ENCODE measurements around the gene SFTPB. TPM values are rescaled to one million over a fixed set of nuclear protein-coding genes. Genes with fewer than 3 reads are reported as not detected.

SFTPB gene
- total RNA-seq, 1 donor = not detected

- DNase-seq (ENCODE audit: insufficient read length, low spot score, missing footprints) = no peak
- H3K27me3 ChIP-seq (ENCODE audit: insufficient read depth, low read length) = no peaks in the 10 kb centered on the region
- peaks cover 82% of the 10 kb centered on the region for H3K36me3 ChIP-seq (ENCODE audit: insufficient read depth, low read length)
- no peak overlapping the region for H2AFZ ChIP-seq (ENCODE audit: low read length)
- no peaks in the 10 kb centered on the region for H4K20me1 ChIP-seq (ENCODE audit: insufficient read depth, low read length)
- no peaks in the 10 kb centered on the region for H3K79me2 ChIP-seq (ENCODE audit: insufficient read depth, low read length)
- TF ChIP-seq, protein P1, sequence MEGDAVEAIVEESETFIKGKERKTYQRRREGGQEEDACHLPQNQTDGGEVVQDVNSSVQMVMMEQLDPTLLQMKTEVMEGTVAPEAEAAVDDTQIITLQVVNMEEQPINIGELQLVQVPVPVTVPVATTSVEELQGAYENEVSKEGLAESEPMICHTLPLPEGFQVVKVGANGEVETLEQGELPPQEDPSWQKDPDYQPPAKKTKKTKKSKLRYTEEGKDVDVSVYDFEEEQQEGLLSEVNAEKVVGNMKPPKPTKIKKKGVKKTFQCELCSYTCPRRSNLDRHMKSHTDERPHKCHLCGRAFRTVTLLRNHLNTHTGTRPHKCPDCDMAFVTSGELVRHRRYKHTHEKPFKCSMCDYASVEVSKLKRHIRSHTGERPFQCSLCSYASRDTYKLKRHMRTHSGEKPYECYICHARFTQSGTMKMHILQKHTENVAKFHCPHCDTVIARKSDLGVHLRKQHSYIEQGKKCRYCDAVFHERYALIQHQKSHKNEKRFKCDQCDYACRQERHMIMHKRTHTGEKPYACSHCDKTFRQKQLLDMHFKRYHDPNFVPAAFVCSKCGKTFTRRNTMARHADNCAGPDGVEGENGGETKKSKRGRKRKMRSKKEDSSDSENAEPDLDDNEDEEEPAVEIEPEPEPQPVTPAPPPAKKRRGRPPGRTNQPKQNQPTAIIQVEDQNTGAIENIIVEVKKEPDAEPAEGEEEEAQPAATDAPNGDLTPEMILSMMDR (IDR thresholded peaks at IDR 0.05; ENCODE audit: extremely low read depth, low read depth, low read length) = no peak
- no peak overlapping the region for H3K4me2 ChIP-seq (ENCODE audit: insufficient read depth, low read length)
- no peak overlapping the region for H3K27ac ChIP-seq (ENCODE audit: low read depth, low read length)
- peaks cover 20% of the 10 kb centered on the region for H3K4me1 ChIP-seq (ENCODE audit: insufficient read depth, low read length)
- H3K4me3 ChIP-seq (ENCODE audit: insufficient read depth, low read length) = no peak overlapping the region
- no peaks in the 10 kb centered on the region for H3K9me3 ChIP-seq (ENCODE audit: low read depth, low read length)
These were observed 21.8 kb downstream of the SFTPB start for GRCh38 chr2:85646166-85646565.

- Histone ChIP-seq H3K27ac (ENCODE audit: low read depth, low read length) (no peak overlapping the region), H3K4me3 (ENCODE audit: insufficient read depth, low read length) (no peak overlapping the region), H3K36me3 (ENCODE audit: insufficient read depth, low read length) (peaks cover 85% of the 10 kb centered on the region), H3K4me2 (ENCODE audit: insufficient read depth, low read length) (no peak overlapping the region), H3K4me1 (ENCODE audit: insufficient read depth, low read length) (peaks cover 17% of the 10 kb centered on the region), H2AFZ (ENCODE audit: low read length) (no peak overlapping the region), H4K20me1 (ENCODE audit: insufficient read depth, low read length) (no peaks in the 10 kb centered on the region), H3K9me3 (ENCODE audit: low read depth, low read length) (no peaks in the 10 kb centered on the region), H3K79me2 (ENCODE audit: insufficient read depth, low read length) (no peaks in the 10 kb centered on the region), H3K27me3 (ENCODE audit: insufficient read depth, low read length) (no peaks in the 10 kb centered on the region)
- TF ChIP-seq, protein P1 (IDR thresholded peaks at IDR 0.05; ENCODE audit: extremely low read depth, low read depth, low read length) = no peak
- DNase-seq (ENCODE audit: insufficient read length, low spot score, missing footprints) = no peak
These were observed 23.1 kb downstream of the SFTPB start for GRCh38 chr2:85644909-85645308.

- no peak overlapping the region for H3K4me2 ChIP-seq (ENCODE audit: insufficient read depth, low read length)
- TF ChIP-seq, protein P1 (IDR thresholded peaks at IDR 0.05; ENCODE audit: extremely low read depth, low read depth, low read length) = no peak
These were observed 25.3 kb downstream of the SFTPB start for GRCh38 chr2:85642725-85643124.

GRCh38 chr2:85635636-85636035 lies 32.4 kb downstream of the SFTPB start:
- Histone ChIP-seq H3K36me3 (ENCODE audit: insufficient read depth, low read length) (peaks cover 79% of the 10 kb centered on the region), H3K79me2 (ENCODE audit: insufficient read depth, low read length) (peaks cover 19% of the 10 kb centered on the region)

More at GRCh38 chr2:85642725-85643124, 25.3 kb downstream of the SFTPB start:
- no peaks in the 10 kb centered on the region for H4K20me1 ChIP-seq (ENCODE audit: insufficient read depth, low read length)
- H3K9me3 ChIP-seq (ENCODE audit: low read depth, low read length) = no peaks in the 10 kb centered on the region
- peaks cover 88% of the 10 kb centered on the region for H3K36me3 ChIP-seq (ENCODE audit: insufficient read depth, low read length)
- DNase-seq (ENCODE audit: insufficient read length, low spot score, missing footprints) = no peak
- H3K79me2 ChIP-seq (ENCODE audit: insufficient read depth, low read length) = peaks cover 3% of the 10 kb centered on the region
- H3K4me1 ChIP-seq (ENCODE audit: insufficient read depth, low read length) = no peaks in the 10 kb centered on the region
- no peak overlapping the region for H2AFZ ChIP-seq (ENCODE audit: low read length)
- no peak overlapping the region for H3K27ac ChIP-seq (ENCODE audit: low read depth, low read length)
- no peak overlapping the region for H3K4me3 ChIP-seq (ENCODE audit: insufficient read depth, low read length)
- no peaks in the 10 kb centered on the region for H3K27me3 ChIP-seq (ENCODE audit: insufficient read depth, low read length)

More at GRCh38 chr2:85635636-85636035, 32.4 kb downstream of the SFTPB start:
- H3K4me3 ChIP-seq (ENCODE audit: insufficient read depth, low read length) = no peak overlapping the region
- H3K4me2 ChIP-seq (ENCODE audit: insufficient read depth, low read length) = no peak overlapping the region
- H3K9me3 ChIP-seq (ENCODE audit: low read depth, low read length) = no peaks in the 10 kb centered on the region
- H3K27me3 ChIP-seq (ENCODE audit: insufficient read depth, low read length) = no peaks in the 10 kb centered on the region
- TF ChIP-seq, protein P1 (IDR thresholded peaks at IDR 0.05; ENCODE audit: extremely low read depth, low read depth, low read length) = no peak
- H3K4me1 ChIP-seq (ENCODE audit: insufficient read depth, low read length) = peaks cover 4% of the 10 kb centered on the region
- no peak overlapping the region for H2AFZ ChIP-seq (ENCODE audit: low read length)
- peak; percentile 83 for DNase-seq (ENCODE audit: insufficient read length, low spot score, missing footprints)
- peak overlapping the region; percentile 13 for H3K27ac ChIP-seq (ENCODE audit: low read depth, low read length)
- peaks cover 5% of the 10 kb centered on the region for H4K20me1 ChIP-seq (ENCODE audit: insufficient read depth, low read length)
